ENCODE data around the gene LGALS7. TPM values are rescaled to one million over a fixed set of nuclear protein-coding genes. Genes with fewer than 3 reads are reported as not detected.

The LGALS7 gene
- total RNA-seq (2016; rRNA removed; fragmentation: Illumina TruSeq; extraction: Trizol) = not detected in 2 replicates
- not detected in 2 replicates for total RNA-seq (2016; cell fraction: cytosol; rRNA removed; fragmentation: Illumina TruSeq; extraction: Trizol; ENCODE audit: low read depth)
- not detected in 2 replicates for total RNA-seq (2016; cell fraction: insoluble cytoplasmic fraction; rRNA removed; fragmentation: Illumina TruSeq; extraction: Trizol)
- total RNA-seq (2016; cell fraction: membrane; rRNA removed; fragmentation: Illumina TruSeq; extraction: Trizol) = 0.93 TPM in 1 of 2 replicates, not detected in the other
- total RNA-seq (2016; cell fraction: nucleus; rRNA removed; fragmentation: Illumina TruSeq; extraction: Trizol) = not detected in 2 replicates
- polyA plus RNA-seq (2011; rRNA removed) = 0.73 and 0.85 TPM in 2 replicates
- 1.6 and 1.9 TPM in 2 replicates for polyA plus RNA-seq (2011; cell fraction: cytosol; rRNA removed)
- polyA plus RNA-seq (2011; cell fraction: nucleus; rRNA removed) = 1.7 and 2.4 TPM in 2 replicates
- 0.35 TPM in 1 of 2 replicates, not detected in the other for polyA plus RNA-seq (2012)
- not detected in 2 replicates for polyA plus RNA-seq (2016; cell fraction: cytosol; fragmentation: Illumina TruSeq; extraction: Trizol; ENCODE audit: low read depth)
- polyA plus RNA-seq (2016; cell fraction: insoluble cytoplasmic fraction; fragmentation: Illumina TruSeq; extraction: Trizol; ENCODE audit: low read depth) = not detected in 2 replicates
- polyA plus RNA-seq (2016; cell fraction: membrane; fragmentation: Illumina TruSeq; extraction: Trizol; ENCODE audit: low read depth) = 0.63 TPM in 1 of 2 replicates, not detected in the other
- polyA plus RNA-seq (2016; cell fraction: nucleus; fragmentation: Illumina TruSeq; extraction: Trizol; ENCODE audit: insufficient read depth, low read depth) = not detected in 2 replicates
- 0.58 TPM in 1 of 2 replicates, not detected in the other for polyA minus RNA-seq (2011; rRNA and poly(A)+ RNA removed; ENCODE audit: low replicate concordance)
- not detected in 2 replicates for polyA minus RNA-seq (2011; cell fraction: cytosol; rRNA and poly(A)+ RNA removed)
- polyA minus RNA-seq (2011; cell fraction: nucleus; rRNA and poly(A)+ RNA removed) = 0.99 TPM in 1 of 2 replicates, not detected in the other
- not detected for Bru-seq, nascent RNA
- not detected for BruChase-seq, experiment 1, labeled RNA remaining after a 6-hour chase
- not detected for BruChase-seq, experiment 2, labeled RNA remaining after a 2-hour chase
- long read RNA-seq, experiment 1, partial matches to known transcripts = 0 of 1 reads
- long read RNA-seq, experiment 1, other reads (novel, unspliced or antisense) = 1 of 1 reads
- long read RNA-seq, experiment 2, partial matches to known transcripts = 0 of 1 reads
- long read RNA-seq, experiment 2, other reads (novel, unspliced or antisense) = 0 of 1 reads

GRCh38 chr19:38773469-38774177 is at the start of gene LGALS7:
TSS of gene LGALS7 (minus strand) at chr19:38773517. CDS start at chr19:38773492, 25 bp downstream.
- H4K20me1 ChIP-seq (ENCODE audit: insufficient read depth, low read length) = no peaks in the 10 kb centered on the region
- H2AFZ ChIP-seq (ENCODE audit: low read length) = no peak within 1 kb of the TSS
- FAIRE-seq (no peak), DNase-seq (ENCODE audit: low spot score) (no peak), ATAC-seq (peak; percentile 57)
- no peaks in the 10 kb centered on the region for H3K9me3 ChIP-seq (ENCODE audit: low read length)
- in situ Hi-C loops (cut with HindIII; ENCODE audit: extremely low pct_ligation_motif_present, low pct_unique_long_range_greater_than_20kb) = no loop called here
- 34% methylated on average over 8 of the region's 14 CpGs for WGBS (ENCODE audit: low lambda C conversion rate)
- H3K9ac ChIP-seq (ENCODE audit: insufficient read depth, low read depth, low read length) = 0 out of 2 replicates have a peak within 1 kb of the TSS, but pooled peaks have one; percentile 8
- CTCF ChIA-PET (ENCODE audit: low intra/inter-chr PET ratio, low total read pairs) = no interaction called here
- peak within 1 kb of the TSS; percentile 12; the same call in 1 of the 2 replicates for H3K4me2 ChIP-seq (ENCODE audit: low read depth, low read length)
- H3K4me1 ChIP-seq (ENCODE audit: insufficient read depth, low read length) = peaks cover 17% of the 10 kb centered on the region
- intact Hi-C loops (cut with micrococcal nuclease; ENCODE audit: unreplicated experiment) = no loop called here
- H3K79me2 ChIP-seq (ENCODE audit: insufficient read depth, low read length) = no peaks in the 10 kb centered on the region
- H3K27me3 ChIP-seq (ENCODE audit: control insufficient read depth in 1 of 2, insufficient read depth in 2 of 2, low read length in 2 of 2) = no peaks in the 10 kb centered on the region
- no peaks in the 10 kb centered on the region for H3K36me3 ChIP-seq (replicated peaks in 1 of 2; ENCODE audit: control insufficient read depth in 1 of 2, insufficient read depth in 2 of 2, low read length in 2 of 2)
- BruUV-seq (replicated peaks) = no TSS peak
- no peak within 1 kb of the TSS for H3K27ac ChIP-seq (ENCODE audit: extremely low read length, insufficient read depth, low read length)
- POLR2A ChIA-PET = interaction anchor here (1.9 kb wide), 1 partner anchor 10 kb away, joined by 7 read pairs; no protein-coding TSS in a partner anchor
- no peak within 1 kb of the TSS for H3K4me3 ChIP-seq (replicated peaks in 1 of 3; ENCODE audit: insufficient read depth in 1 of 3, low read depth in 2 of 3, low read length in 3 of 3)
- TF ChIP-seq ZSCAN5A (CRISPR knock-in tag; IDR thresholded peaks at IDR 0.05; ENCODE audit: borderline replicate concordance) = no peak
- no peak for TF ChIP-seq AKNA (CRISPR knock-in tag; IDR thresholded peaks at IDR 0.05; ENCODE audit: borderline replicate concordance)
- no peak for TF ChIP-seq DR1 (CRISPR knock-in tag; IDR thresholded peaks at IDR 0.05)
- TF ChIP-seq PAWR (CRISPR knock-in tag; IDR thresholded peaks at IDR 0.05; ENCODE audit: borderline replicate concordance) = no peak
- TF ChIP-seq ZBTB34 (CRISPR knock-in tag; IDR thresholded peaks at IDR 0.05) = no peak
- no peak for TF ChIP-seq MXD1 (CRISPR knock-in tag; IDR thresholded peaks at IDR 0.05)

All from HepG2 (cell line).